OCI-LY7 (cell line): ENCODE results near the gene NCOA3.

ENCODE experiments used
- EZH2phosphoT487 ChIP-seq: fragments of 200-600 bp; sonication (generic); IDR thresholded peaks from 2 replicates; pipeline ENCODE4 v1.6.1; 2018; ENCODE audit warnings: low read depth, borderline replicate concordance, mild to moderate bottlenecking, mixed run types, antibody characterized with exemption, low read length, moderate library complexity, mixed read lengths
- TF ChIP-seq, protein P1 (sequence below): fragments of 200-600 bp; sonication (generic); conservative IDR thresholded peaks from 2 replicates; pipeline ENCODE4 v1.5.1; 2014; ENCODE audit warnings: mild to moderate bottlenecking, antibody characterized with exemption, low read length, moderate library complexity, mixed read lengths

DNA sequence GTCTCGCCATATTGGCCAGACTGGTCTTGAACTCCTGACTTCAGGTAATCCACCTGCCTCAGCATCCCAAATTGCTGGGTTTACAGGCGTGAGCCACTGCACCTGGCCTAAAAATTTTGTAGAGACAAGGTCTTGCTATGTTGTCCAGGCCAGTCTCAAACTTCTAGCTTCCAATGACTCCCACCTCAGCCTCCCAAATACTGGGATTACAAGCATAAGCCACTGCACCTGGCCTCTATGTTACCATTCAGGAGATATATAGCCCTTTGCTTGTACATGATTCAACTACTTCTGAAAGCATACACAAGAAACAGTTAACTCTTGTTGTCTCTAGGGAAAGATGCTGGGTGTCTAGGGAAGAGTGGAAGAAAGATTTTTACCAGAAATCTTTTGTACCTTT is 19.0 kb upstream of the NCOA3 start:
- TF ChIP-seq, protein P1, sequence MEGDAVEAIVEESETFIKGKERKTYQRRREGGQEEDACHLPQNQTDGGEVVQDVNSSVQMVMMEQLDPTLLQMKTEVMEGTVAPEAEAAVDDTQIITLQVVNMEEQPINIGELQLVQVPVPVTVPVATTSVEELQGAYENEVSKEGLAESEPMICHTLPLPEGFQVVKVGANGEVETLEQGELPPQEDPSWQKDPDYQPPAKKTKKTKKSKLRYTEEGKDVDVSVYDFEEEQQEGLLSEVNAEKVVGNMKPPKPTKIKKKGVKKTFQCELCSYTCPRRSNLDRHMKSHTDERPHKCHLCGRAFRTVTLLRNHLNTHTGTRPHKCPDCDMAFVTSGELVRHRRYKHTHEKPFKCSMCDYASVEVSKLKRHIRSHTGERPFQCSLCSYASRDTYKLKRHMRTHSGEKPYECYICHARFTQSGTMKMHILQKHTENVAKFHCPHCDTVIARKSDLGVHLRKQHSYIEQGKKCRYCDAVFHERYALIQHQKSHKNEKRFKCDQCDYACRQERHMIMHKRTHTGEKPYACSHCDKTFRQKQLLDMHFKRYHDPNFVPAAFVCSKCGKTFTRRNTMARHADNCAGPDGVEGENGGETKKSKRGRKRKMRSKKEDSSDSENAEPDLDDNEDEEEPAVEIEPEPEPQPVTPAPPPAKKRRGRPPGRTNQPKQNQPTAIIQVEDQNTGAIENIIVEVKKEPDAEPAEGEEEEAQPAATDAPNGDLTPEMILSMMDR = no peak
- TF ChIP-seq EZH2phosphoT487 = no peak
